Measurements from ENCODE around the gene AARS2.

GRCh38 chr6:44262467-44263353 is 50.4 kb downstream of the AARS2 start:
- TF ChIP-seq CTCF (IDR thresholded peaks at IDR 0.05) (no peak), POLR2A (IDR thresholded peaks at IDR 0.05) (no peak), EP300 (IDR thresholded peaks at IDR 0.05) (no peak)
